Endothelial cell (in vitro differentiated cells): ENCODE measurements around the gene NOL12. TPM values are rescaled to one million over a fixed set of nuclear protein-coding genes. Genes with fewer than 3 reads are reported as not detected.
A peak's percentile ranks its signal among the peaks of the same experiment; 100 is the strongest.

Experiments used
- DNase-seq: peaks from one replicate; pipeline ENCODE4 v3.0.0; 2021; ENCODE audit warnings: low spot score
- H3K27ac Mint-ChIP-seq: one replicate; pipeline ENCODE4 v1.8.0; 2021; ENCODE audit warnings: mixed read lengths, inconsistent platforms; ENCODE audit not compliant: unreplicated experiment
- H3K27me3 Mint-ChIP-seq: one replicate; pipeline ENCODE4 v1.8.0; 2021; ENCODE audit warnings: mild to moderate bottlenecking, moderate library complexity, mixed read lengths, inconsistent platforms; ENCODE audit not compliant: unreplicated experiment
- H3K36me3 Mint-ChIP-seq: one replicate; pipeline ENCODE4 v1.8.0; 2021; ENCODE audit warnings: mild to moderate bottlenecking, low read depth, mixed read lengths, inconsistent platforms; ENCODE audit not compliant: unreplicated experiment
- H3K4me1 Mint-ChIP-seq: one replicate; pipeline ENCODE4 v1.8.0; 2021; ENCODE audit warnings: mild to moderate bottlenecking, mixed read lengths, inconsistent platforms; ENCODE audit not compliant: unreplicated experiment
- H3K4me3 Mint-ChIP-seq: one replicate; pipeline ENCODE4 v1.8.0; 2021; ENCODE audit warnings: mild to moderate bottlenecking, mixed read lengths, inconsistent platforms; ENCODE audit not compliant: unreplicated experiment
- H3K9me3 Mint-ChIP-seq: one replicate; pipeline ENCODE4 v1.8.0; 2021; ENCODE audit warnings: mixed read lengths, inconsistent platforms; ENCODE audit not compliant: unreplicated experiment
- CTCF ChIP-seq: fragments of 200-600 bp; sonication (generic); IDR thresholded peaks from one replicate; pipeline ENCODE4 v1.5.0; 2021; ENCODE audit warnings: antibody characterized with exemption; ENCODE audit not compliant: unreplicated experiment
- total RNA-seq: library from RNA; stranded (reverse); fragmentation: NEBNext Ultra II Directional; extraction: Animal tissue kit (Norgen Biotek cat#: 25700); gene quantifications from one replicate; pipeline ENCODE4 v1.2.1, GENCODE V29; 2021; ENCODE audit not compliant: unreplicated experiment

NOL12 gene
- total RNA-seq, 1 donor from 2014 or later: 15.7 TPM

DNA sequence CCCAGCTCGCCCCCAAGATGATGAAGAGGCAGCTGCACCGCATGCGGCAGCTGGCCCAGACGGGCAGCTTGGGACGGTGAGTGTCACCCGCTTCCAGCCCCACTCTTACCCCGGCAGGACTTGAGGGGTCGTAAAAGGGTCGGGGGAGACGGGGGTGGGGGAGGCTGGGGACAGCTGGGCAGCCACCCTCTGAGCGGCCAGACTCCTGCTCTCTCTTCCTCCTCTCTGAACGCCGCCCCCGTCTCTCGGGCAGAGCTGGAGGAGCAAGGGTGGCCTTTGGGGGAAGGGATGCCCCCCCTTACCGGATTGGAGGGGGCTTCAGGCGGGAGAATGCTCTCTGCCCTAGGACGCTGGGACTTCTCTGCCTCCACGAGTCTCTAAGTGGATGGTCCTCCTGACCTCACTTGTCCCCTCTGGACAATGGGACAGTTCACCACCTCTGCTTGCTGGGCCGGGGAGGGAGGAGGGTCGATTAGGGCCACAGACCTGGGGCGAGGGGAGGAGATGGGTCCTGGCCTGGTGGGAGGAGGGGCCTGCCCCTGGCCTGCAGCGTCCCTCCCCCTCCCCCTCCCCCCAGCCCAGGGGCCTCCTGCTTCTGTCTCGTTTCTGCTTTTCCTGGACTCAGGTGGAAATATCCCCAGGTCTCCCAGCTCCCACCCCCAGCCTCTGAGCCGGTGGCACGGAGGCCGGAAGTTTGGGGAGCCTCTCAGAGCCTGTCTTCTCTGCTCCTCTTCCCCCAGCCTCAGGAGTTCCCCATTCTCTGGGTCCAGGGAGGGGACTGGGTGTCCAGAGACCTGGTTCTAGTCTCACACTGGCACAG is 46.2 kb upstream of the NOL12 start:
- Mint-ChIP-seq H3K4me3 (peak overlapping the region; percentile 83), H3K27me3 (peaks cover 8% of the 10 kb centered on the region), H3K36me3 (peaks cover 4% of the 10 kb centered on the region), H3K27ac (no peak overlapping the region), H3K4me1 (peaks cover 2% of the 10 kb centered on the region), H3K9me3 (no peaks in the 10 kb centered on the region)
- TF ChIP-seq CTCF: no peak
- DNase-seq: no peak

GRCh38 chr22:37640591-37641560 is 45.3 kb upstream of the NOL12 start:
- DNase-seq: no peak
- no peak overlapping the region for H3K4me3 Mint-ChIP-seq
- no peak overlapping the region for H3K27ac Mint-ChIP-seq
- no peak for TF ChIP-seq CTCF
- no peaks in the 10 kb centered on the region for H3K9me3 Mint-ChIP-seq
- H3K36me3 Mint-ChIP-seq: peaks cover 4% of the 10 kb centered on the region
- peaks cover 2% of the 10 kb centered on the region for H3K4me1 Mint-ChIP-seq
- H3K27me3 Mint-ChIP-seq: peaks cover 8% of the 10 kb centered on the region

- H3K4me1 Mint-ChIP-seq: peaks cover 2% of the 10 kb centered on the region
Observed at GRCh38 chr22:37641561-37641949, 44.6 kb upstream of the NOL12 start.

DNA sequence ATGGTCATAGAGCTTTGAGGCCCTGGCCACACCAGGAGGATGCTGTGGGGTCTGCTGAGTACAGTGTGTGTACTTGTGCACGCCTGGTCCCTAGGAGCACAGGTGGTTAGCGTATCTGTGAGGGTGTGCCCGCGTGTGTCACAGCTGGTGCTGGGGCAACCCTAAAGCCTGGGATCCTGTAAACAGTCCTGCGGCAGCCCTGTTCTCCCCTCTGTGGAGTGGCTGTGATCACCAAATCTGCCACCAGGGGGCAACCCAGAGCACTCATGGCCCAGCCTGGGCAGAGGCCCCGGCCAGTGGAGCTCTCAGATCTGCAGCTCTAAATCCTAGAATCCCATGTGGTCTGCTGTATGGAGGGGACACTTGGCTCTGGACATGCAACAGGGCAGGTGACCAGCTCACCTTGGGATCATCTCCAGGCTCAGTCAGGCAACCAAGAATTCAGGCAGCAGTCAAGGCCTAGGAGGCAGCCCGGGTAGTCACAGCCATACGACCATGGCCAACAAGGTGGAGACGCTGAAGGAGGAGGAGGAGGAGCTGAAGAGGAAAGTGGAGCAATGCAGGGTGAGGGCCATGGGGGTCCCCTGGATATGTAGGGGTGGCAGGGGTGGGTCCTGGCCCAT is 42.8 kb upstream of the NOL12 start:
- peaks cover 8% of the 10 kb centered on the region for H3K27me3 Mint-ChIP-seq
- TF ChIP-seq CTCF: peak; percentile 93
- H3K4me1 Mint-ChIP-seq: peaks cover 2% of the 10 kb centered on the region
- H3K4me3 Mint-ChIP-seq: no peak overlapping the region
- peak; percentile 97 for DNase-seq
- peaks cover 4% of the 10 kb centered on the region for H3K36me3 Mint-ChIP-seq
- no peaks in the 10 kb centered on the region for H3K9me3 Mint-ChIP-seq
- H3K27ac Mint-ChIP-seq: no peak overlapping the region

More at GRCh38 chr22:37641561-37641949, 44.6 kb upstream of the NOL12 start:
- no peak for TF ChIP-seq CTCF
- H3K27me3 Mint-ChIP-seq: peaks cover 8% of the 10 kb centered on the region
- DNase-seq: no peak
- no peak overlapping the region for H3K27ac Mint-ChIP-seq
- peaks cover 4% of the 10 kb centered on the region for H3K36me3 Mint-ChIP-seq
- no peaks in the 10 kb centered on the region for H3K9me3 Mint-ChIP-seq
- H3K4me3 Mint-ChIP-seq: no peak overlapping the region
